PC-3 (cell line): ENCODE results near the gene FBXO42. TPM values are rescaled to one million over a fixed set of nuclear protein-coding genes. Genes with fewer than 3 reads are reported as not detected.

Source experiments
- ATAC-seq: fragments of 200-7000 bp; cut with Tn5 transposase; 2 replicates; pipeline ENCODE4 v1.9.1; 2020; ENCODE audit warnings: mild to moderate bottlenecking, moderate library complexity
- BruUV-seq: library from RNA; stranded (reverse); fragments of 400-500 nt; replicated peaks from 2 replicates; lab custom pipeline; 2021; lab: Mats Ljungman, UMichigan
- CTCF ChIA-PET: fragments of 300-600 bp; sonication (Branson Sonifier 250); formaldehyde crosslinking; loops from one replicate; lab custom pipeline; 2022; ENCODE audit warnings: antibody characterized with exemption; lab: Charles Lee
- POLR2A ChIA-PET: fragments of 300-600 bp; sonication (Branson Sonifier 250); formaldehyde crosslinking; loops from one replicate; lab custom pipeline; 2022; ENCODE audit warnings: antibody characterized with exemption; ENCODE audit not compliant: unreplicated experiment; lab: Charles Lee
- DNase-seq: peaks from one replicate; pipeline ENCODE4 v3.0.0-alpha.2; 2015
- H2AFZ ChIP-seq: fragments of 300-600 bp; sonication (generic); 2 replicates; pipeline ENCODE4 v1.6.0; 2016; ENCODE audit warnings: antibody characterized with exemption, low read length
- H3F3A ChIP-seq: fragments of 300-600 bp; sonication (generic); one replicate; pipeline ENCODE4 v1.6.0; 2017; ENCODE audit warnings: antibody characterized with exemption, low read length, control low read depth, mild to moderate bottlenecking; ENCODE audit not compliant: unreplicated experiment
- H3K27ac ChIP-seq: fragments of 300-600 bp; sonication (generic); 2 replicates; pipeline ENCODE4 v1.5.1; 2016; ENCODE audit warnings: mild to moderate bottlenecking, low read length
- H3K27me3 ChIP-seq: fragments of 300-600 bp; sonication (generic); 2 replicates; pipeline ENCODE4 v1.6.1; 2016; ENCODE audit warnings: low read length, mixed read lengths
- H3K36me3 ChIP-seq: fragments of 300-600 bp; sonication (generic); 2 replicates; pipeline ENCODE4 v1.6.1; 2016; ENCODE audit warnings: low read depth, mixed run types, low read length, mixed read lengths
- H3K4me1 ChIP-seq: fragments of 300-600 bp; sonication (generic); 2 replicates; pipeline ENCODE4 v1.5.1; 2016; ENCODE audit warnings: low read length; ENCODE audit not compliant: insufficient read depth
- H3K4me2 ChIP-seq: fragments of 300-600 bp; sonication (generic); 2 replicates; pipeline ENCODE4 v1.6.0; 2016; ENCODE audit warnings: low read length
- H3K4me3 ChIP-seq: fragments of 300-600 bp; sonication (generic); 2 replicates; pipeline ENCODE4 v1.5.1; 2016; ENCODE audit warnings: mild to moderate bottlenecking, low read length, mixed read lengths
- H3K79me2 ChIP-seq: fragments of 300-600 bp; sonication (generic); 2 replicates; pipeline ENCODE4 v1.6.1; 2017; ENCODE audit warnings: low read length, mixed read lengths
- H3K9ac ChIP-seq: fragments of 300-600 bp; sonication (generic); 2 replicates; pipeline ENCODE4 v1.6.0; 2016; ENCODE audit warnings: mild to moderate bottlenecking, low read length
- H3K9me2 ChIP-seq: fragments of 300-600 bp; sonication (generic); replicated peaks from 2 replicates; pipeline ENCODE4 v1.6.1; 2016; ENCODE audit warnings: mixed run types, low read length, mixed read lengths
- H3K9me3 ChIP-seq: fragments of 300-600 bp; sonication (generic); 2 replicates; pipeline ENCODE4 v1.6.1; 2016; ENCODE audit warnings: low read length, mixed read lengths
- H4K20me1 ChIP-seq: fragments of 300-600 bp; sonication (generic); 2 replicates; pipeline ENCODE4 v1.6.1; 2016; ENCODE audit warnings: low read length, mixed read lengths
- CTCF ChIP-seq: fragments of 300-600 bp; sonication (generic); conservative IDR thresholded peaks from 2 replicates; pipeline ENCODE4 v1.5.1; 2017; ENCODE audit warnings: antibody characterized with exemption, low read depth, mild to moderate bottlenecking, low read length
- EZH2 ChIP-seq: fragments of 300-600 bp; sonication (generic); IDR thresholded peaks from one replicate; pipeline ENCODE4 v1.6.1; 2017; ENCODE audit warnings: antibody characterized with exemption, mild to moderate bottlenecking, low read length; ENCODE audit not compliant: unreplicated experiment
- EZH2phosphoT487 ChIP-seq: fragments of 300-600 bp; sonication (generic); IDR thresholded peaks from 2 replicates; pipeline ENCODE4 v1.6.1; 2018; ENCODE audit warnings: mild to moderate bottlenecking, antibody characterized with exemption, low read length, borderline replicate concordance
- intact Hi-C: fragments of 100-400 bp; cut with micrococcal nuclease; formaldehyde crosslinking; loops from 2 replicates; pipeline ENCODE4 v1.9.0; 2023
- total RNA-seq: library from RNA; depleted of rRNA; stranded (reverse); fragments of >200 nt; gene quantifications from 2 replicates; pipeline ENCODE4 v1.2.3, GENCODE V29; 2014

Gene FBXO42
- total RNA-seq, 1 experiment from 2014 or later = 16.0 TPM

DNA sequence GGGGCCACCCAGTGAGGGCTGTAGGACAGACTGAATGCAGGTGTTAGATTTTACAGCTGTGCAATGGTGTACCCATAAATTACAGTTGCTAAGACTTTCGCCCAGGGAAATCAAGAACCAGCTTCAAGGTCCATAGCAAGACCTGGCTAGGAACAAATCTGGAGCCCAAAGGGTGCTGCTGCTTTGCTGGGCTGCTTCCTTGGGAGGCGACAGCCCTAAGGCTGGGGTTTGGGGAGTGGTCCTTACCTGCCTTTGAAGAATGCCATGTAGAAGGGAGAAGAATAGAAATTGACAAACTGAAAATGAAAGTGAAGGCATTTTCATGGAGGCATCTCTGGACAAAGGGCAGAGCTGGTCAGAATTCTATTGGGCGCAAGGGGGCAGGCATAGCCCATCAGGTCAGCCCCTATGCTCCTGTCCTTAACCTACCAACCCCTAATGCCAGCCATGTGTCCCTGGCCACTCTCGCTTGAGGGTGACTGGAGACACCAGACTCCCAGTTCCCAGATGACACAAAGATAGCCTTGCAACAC lies 132.2 kb downstream of the FBXO42 start:
- Histone ChIP-seq H3K27ac (no peak overlapping the region), H3K27me3 (no peaks in the 10 kb centered on the region), H3K9ac (no peak overlapping the region), H3F3A (no peaks in the 10 kb centered on the region), H2AFZ (no peak overlapping the region), H3K9me3 (no peaks in the 10 kb centered on the region), H3K4me3 (no peak overlapping the region), H3K4me2 (no peak overlapping the region), H3K9me2 (no peaks in the 10 kb centered on the region), H4K20me1 (no peaks in the 10 kb centered on the region), H3K4me1 (peaks cover 9% of the 10 kb centered on the region; the same call in 1 of the 2 replicates), H3K79me2 (no peaks in the 10 kb centered on the region), H3K36me3 (no peaks in the 10 kb centered on the region)
- TF ChIP-seq EZH2 (no peak), EZH2phosphoT487 (no peak), CTCF (no peak)
- DNase-seq = no peak
- intact Hi-C loops = no loop called here
- POLR2A ChIA-PET = no interaction called here
- no peak for ATAC-seq
- CTCF ChIA-PET = no interaction called here
- BruUV-seq = no TSS peak

DNA sequence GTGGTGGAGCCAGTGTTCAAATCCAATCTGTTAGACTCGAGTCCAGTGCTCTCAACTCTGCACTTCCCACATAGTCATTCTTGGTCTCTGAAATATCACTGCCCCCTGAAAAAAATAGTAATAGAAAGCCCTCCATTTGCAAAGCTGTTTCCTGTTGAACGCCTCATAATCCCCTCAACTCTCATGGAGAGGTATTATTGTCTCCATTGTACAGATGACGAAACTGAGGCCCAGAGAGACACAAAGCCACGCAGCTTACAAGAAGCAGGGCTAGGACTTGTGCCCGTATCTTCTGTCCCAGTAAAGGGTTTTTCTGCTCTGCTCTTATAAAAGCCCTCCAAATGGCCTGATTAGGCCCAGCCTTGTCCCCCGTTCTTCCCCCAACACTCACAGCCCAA lies 133.6 kb downstream of the FBXO42 start:
- ATAC-seq (no peak), DNase-seq (no peak)
- no TSS peak for BruUV-seq
- no peaks in the 10 kb centered on the region for H4K20me1 ChIP-seq
- ChIA-PET CTCF (no interaction called here), POLR2A (no interaction called here)
- no peaks in the 10 kb centered on the region for H3K79me2 ChIP-seq
- no peaks in the 10 kb centered on the region for H3K27me3 ChIP-seq
- no peak overlapping the region for H3K27ac ChIP-seq
- no peak overlapping the region for H2AFZ ChIP-seq
- TF ChIP-seq EZH2phosphoT487 (no peak), EZH2 (no peak), CTCF (no peak)
- H3F3A ChIP-seq = no peaks in the 10 kb centered on the region
- no peaks in the 10 kb centered on the region for H3K9me3 ChIP-seq
- no peak overlapping the region for H3K9ac ChIP-seq
- intact Hi-C loops = no loop called here
- H3K4me1 ChIP-seq = peaks cover 9% of the 10 kb centered on the region; the same call in 1 of the 2 replicates
- no peaks in the 10 kb centered on the region for H3K36me3 ChIP-seq
- H3K9me2 ChIP-seq = no peaks in the 10 kb centered on the region
- no peak overlapping the region for H3K4me2 ChIP-seq
- no peak overlapping the region for H3K4me3 ChIP-seq

- Histone ChIP-seq H3K4me1 (peaks cover 9% of the 10 kb centered on the region; the same call in 1 of the 2 replicates), H4K20me1 (no peaks in the 10 kb centered on the region), H3K79me2 (no peaks in the 10 kb centered on the region), H3F3A (no peaks in the 10 kb centered on the region), H3K9me3 (no peaks in the 10 kb centered on the region), H3K36me3 (no peaks in the 10 kb centered on the region), H2AFZ (peak overlapping the region; percentile 34; the same call in 1 of the 2 replicates), H3K4me3 (no peak overlapping the region; the same call in 1 of the 2 replicates), H3K27me3 (no peaks in the 10 kb centered on the region), H3K9ac (no peak overlapping the region), H3K27ac (no peak overlapping the region), H3K9me2 (no peaks in the 10 kb centered on the region), H3K4me2 (peak overlapping the region; percentile 64)
- ATAC-seq = no peak
- CTCF ChIA-PET = no interaction called here
- TF ChIP-seq CTCF = no peak
- TF ChIP-seq EZH2phosphoT487 = no peak
- no peak for TF ChIP-seq EZH2
- POLR2A ChIA-PET = interaction anchor here (0.6 kb wide), 1 partner anchor 1703 kb away, joined by 4 read pairs; no protein-coding TSS in a partner anchor
- intact Hi-C loops = no loop called here
- DNase-seq = no peak
- BruUV-seq = no TSS peak
These were observed 134.1 kb downstream of the FBXO42 start for GRCh38 chr1:16218014-16218673.
